C4-2B (cell line): ENCODE results near the gene ERI3.

ENCODE experiments used
- H3K27ac ChIP-seq: fragments of 450-650 bp; 2 replicates; pipeline ENCODE4 v1.5.1; 2017
- ZFX ChIP-seq: fragments of 450-650 bp; IDR thresholded peaks from 2 replicates; pipeline ENCODE4 v1.6.1; 2017
- TF ChIP-seq, protein P1 (sequence below): fragments of 450-650 bp; conservative IDR thresholded peaks from 2 replicates; pipeline ENCODE4 v1.5.1; 2017; ENCODE audit warnings: mild to moderate bottlenecking

ERI3 gene

DNA sequence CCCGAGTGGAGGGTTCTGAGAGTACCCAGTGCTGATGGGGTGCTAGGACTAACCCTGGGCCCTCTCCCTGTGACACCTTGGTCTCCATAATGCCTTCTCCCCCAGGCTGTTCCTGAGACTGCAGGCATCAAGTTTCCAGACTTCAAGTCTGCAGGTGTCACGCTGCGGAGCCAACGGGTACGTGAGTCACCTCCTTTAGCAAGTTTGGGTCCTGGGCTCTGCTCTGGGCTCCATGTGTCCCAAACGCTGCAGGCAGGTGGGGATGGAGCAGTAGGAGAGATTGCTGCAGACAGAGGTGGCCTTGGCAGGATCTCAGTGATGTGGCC, 135.8 kb downstream of the ERI3 start:
- TF ChIP-seq, protein P1, sequence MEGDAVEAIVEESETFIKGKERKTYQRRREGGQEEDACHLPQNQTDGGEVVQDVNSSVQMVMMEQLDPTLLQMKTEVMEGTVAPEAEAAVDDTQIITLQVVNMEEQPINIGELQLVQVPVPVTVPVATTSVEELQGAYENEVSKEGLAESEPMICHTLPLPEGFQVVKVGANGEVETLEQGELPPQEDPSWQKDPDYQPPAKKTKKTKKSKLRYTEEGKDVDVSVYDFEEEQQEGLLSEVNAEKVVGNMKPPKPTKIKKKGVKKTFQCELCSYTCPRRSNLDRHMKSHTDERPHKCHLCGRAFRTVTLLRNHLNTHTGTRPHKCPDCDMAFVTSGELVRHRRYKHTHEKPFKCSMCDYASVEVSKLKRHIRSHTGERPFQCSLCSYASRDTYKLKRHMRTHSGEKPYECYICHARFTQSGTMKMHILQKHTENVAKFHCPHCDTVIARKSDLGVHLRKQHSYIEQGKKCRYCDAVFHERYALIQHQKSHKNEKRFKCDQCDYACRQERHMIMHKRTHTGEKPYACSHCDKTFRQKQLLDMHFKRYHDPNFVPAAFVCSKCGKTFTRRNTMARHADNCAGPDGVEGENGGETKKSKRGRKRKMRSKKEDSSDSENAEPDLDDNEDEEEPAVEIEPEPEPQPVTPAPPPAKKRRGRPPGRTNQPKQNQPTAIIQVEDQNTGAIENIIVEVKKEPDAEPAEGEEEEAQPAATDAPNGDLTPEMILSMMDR, result no peak
- TF ChIP-seq ZFX, result no peak
- H3K27ac ChIP-seq, result no peak overlapping the region

DNA sequence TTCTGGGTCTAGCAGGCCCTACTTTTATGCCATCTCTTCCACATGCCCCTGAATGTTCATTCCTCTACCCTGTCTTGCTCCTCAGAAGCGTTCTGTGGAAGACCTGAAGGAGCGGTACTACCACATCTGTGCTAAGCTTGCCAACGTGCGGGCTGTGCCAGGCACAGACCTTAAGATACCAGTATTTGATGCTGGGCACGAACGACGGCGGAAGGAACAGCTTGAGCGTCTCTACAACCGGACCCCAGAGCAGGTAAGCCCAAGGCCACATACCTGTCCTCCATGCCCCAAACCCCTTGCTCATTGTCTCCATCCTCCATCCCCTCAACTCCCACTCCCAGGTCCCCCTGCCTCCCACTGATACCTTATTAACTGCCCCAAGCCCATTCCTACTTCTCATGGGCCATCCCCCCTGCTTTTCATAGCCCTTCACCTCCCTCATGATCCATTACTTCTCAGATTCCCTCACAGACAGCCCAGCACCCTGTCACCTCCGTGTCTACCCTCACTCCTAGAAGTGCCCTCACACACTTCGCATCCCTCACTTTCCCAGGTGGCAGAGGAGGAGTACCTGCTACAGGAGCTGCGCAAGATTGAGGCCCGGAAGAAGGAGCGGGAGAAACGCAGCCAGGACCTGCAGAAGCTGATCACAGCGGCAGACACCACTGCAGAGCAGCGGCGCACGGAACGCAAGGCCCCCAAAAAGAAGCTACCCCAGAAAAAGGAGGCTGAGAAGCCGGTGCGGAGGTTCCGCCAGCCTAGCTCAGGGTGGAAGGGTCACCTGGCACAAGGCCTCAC, 136.4 kb downstream of the ERI3 start:
- no peak overlapping the region for H3K27ac ChIP-seq
- TF ChIP-seq ZFX, result no peak
- TF ChIP-seq, protein P1, result no peak

DNA sequence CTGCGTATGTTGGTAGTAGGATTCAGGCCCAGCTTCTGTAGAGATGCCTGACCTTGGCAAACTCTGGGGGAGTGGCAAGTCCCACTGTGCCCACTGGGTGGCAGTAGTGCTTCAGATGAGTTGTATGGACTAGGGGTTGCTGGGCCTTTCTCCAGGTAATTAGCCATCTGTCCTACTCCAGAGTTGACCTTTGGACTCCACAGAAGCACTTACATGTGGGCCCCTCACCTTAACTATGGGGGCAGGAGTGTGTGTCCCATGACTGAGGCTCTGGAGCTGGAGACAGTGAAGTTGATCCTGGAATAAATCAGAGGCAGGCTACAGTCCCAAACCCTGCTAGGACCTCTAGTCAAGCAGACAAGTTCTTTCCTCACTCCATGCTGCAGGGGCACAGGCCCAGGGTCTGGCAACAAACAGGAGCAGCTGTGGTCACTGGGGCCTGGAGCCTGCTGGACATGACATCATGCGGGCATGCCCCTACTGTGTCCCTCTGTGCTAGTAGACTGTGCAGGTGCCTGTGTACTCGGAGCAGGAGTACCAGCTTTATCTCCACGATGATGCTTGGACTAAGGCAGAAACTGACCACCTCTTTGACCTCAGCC, 137.1 kb downstream of the ERI3 start:
- TF ChIP-seq, protein P1, result peak; percentile 95
- no peak for TF ChIP-seq ZFX
- H3K27ac ChIP-seq, result no peak overlapping the region

DNA sequence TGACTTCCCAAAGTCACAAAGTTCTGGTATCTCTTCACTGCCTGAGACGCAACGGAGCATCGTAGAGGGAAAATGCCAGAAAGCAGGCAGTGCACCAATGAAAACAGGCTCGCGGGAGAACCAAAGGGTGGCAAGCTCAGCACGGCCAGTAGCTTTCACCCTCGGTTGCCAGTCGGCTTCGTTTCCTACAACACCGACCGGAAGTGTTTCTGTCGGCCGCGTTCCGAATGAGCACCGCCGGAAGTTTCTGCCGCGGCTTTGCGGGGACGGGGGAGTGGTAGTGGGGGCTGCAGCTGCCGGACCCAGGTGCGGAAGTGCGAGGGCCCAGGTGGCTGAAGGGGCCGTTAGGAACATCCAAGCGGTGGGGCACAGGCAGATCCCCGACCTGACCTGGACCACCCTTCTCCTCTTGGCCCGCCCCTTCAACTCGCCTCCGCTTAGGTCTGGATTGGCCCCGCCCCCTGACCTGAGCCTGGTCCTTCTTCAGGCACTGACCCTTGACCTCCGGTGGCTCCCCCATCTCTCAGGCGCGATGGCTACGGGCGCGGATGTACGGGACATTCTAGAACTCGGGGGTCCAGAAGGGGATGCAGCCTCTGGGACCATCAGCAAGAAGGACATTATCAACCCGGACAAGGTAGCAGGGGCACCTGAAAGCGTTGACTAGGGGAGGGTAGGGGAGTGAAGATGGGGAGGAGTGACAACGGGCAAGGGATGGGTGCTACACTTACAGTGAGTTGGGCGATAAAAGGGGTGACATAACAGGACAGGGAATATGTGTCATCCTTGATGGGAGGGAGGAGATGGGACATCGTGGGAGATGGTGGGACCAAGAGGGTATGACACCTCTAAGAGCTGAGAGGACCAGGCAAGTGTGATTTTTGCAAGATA, 141.6 kb downstream of the ERI3 start, which contains the start of gene DMAP1:
DMAP1 (plus strand) TSS at position 250 of the 891 bp plus-strand sequence; CDS start at position 533, 283 bp downstream.
- H3K27ac ChIP-seq, result peak within 1 kb of the TSS; percentile 71
- TF ChIP-seq, protein P1, result no peak
- TF ChIP-seq ZFX, result no peak

DNA sequence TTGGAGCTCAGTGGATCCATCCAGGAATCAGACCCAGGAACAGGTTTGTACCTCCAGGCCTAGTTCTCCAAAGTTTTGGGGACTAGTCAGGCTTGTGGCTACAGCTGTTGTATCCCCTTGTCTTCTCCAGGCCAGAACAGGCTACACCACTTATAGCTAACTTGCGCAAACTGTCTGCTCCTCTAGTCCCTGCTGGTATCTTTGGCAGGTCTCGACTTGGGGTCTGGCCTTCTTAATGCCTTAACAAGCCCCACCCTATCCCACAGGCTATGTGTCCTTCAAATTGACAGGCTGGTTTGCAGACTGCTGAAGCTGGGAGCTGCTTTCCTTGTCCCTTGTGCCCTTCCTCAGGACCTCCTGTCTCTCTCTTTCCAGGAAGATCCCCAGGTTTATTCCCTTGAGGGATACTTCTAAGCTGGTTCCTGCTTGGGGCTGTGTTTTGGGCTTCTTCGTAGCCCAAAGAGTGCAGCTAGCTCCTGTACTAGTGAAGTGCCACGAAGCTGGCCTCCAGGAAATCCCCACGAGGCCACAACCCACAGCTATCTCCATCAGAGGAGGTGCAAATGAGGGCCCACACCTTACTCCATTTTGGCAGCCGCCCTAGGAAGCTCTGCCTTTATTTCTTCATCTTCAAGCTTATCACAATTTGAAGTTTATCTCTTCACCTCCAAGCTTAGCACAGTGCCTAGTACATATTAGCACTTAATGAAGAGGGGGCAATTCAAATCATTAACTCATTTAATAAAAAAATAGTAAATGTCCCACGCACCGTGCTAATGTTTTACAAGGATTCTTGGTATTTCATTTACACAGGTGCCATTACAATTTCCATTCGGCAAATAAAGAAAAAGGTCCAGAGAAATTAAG, 142.5 kb downstream of the ERI3 start:
- peak overlapping the region; percentile 71 for H3K27ac ChIP-seq
- no peak for TF ChIP-seq ZFX
- TF ChIP-seq, protein P1, result no peak

DNA sequence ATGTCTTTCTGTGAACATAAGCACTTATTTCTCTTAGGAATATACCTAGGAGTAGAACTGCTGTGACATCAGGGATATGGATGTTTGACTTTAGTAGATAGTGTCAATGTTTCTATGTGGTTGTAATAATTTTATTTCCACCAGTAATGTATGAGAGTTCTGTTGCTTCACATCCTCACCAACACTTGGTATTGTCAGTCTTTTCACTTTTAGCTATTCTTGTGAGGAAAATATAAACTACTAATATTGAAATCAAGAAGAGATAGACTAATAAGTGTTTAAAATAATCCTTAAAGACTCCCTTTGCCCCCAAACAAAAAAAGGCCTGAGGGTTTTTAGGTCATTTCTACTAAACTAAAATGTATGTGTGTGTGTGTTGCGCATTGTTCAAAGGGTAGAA, 144.5 kb downstream of the ERI3 start:
- no peak for TF ChIP-seq ZFX
- TF ChIP-seq, protein P1, result no peak

More for the DNA sequence above, 144.5 kb downstream of the ERI3 start:
- H3K27ac ChIP-seq, result no peak overlapping the region
